UCSD-AML1 (cell line): ENCODE results near the gene PTPN14.
A peak's percentile ranks its signal among the peaks of the same experiment; 100 is the strongest.

ENCODE experiments used
- DNase-seq: peaks from one replicate; lab custom pipeline; 2025; ENCODE audit not compliant: unreplicated experiment; lab: John Stamatoyannopoulos, UW

Gene PTPN14

GRCh38 chr1:214379236-214379970 lies 172.0 kb downstream of the PTPN14 start:
- DNase-seq = no peak

- DNase-seq = no peak
Observed at GRCh38 chr1:214378492-214378891, 172.9 kb downstream of the PTPN14 start.

GRCh38 chr1:214377886-214378285 lies 173.5 kb downstream of the PTPN14 start:
- DNase-seq = no peak

- DNase-seq = no peak
Observed at GRCh38 chr1:214377485-214377884, 173.9 kb downstream of the PTPN14 start.

GRCh38 chr1:214372092-214372491 lies 179.3 kb downstream of the PTPN14 start:
- no peak for DNase-seq

- DNase-seq = no peak
Observed at GRCh38 chr1:214370615-214371014, 180.8 kb downstream of the PTPN14 start.

- no peak for DNase-seq
Observed at GRCh38 chr1:214369364-214369763, 182.0 kb downstream of the PTPN14 start.

GRCh38 chr1:214367841-214368240 lies 183.6 kb downstream of the PTPN14 start:
- no peak for DNase-seq

GRCh38 chr1:214364786-214365295 lies 186.6 kb downstream of the PTPN14 start:
- DNase-seq = no peak

- no peak for DNase-seq
Observed at GRCh38 chr1:214364386-214364785, 187.0 kb downstream of the PTPN14 start.

- no peak for DNase-seq
Observed at GRCh38 chr1:214363386-214363785, 188.0 kb downstream of the PTPN14 start.

GRCh38 chr1:214362188-214362882 lies 189.1 kb downstream of the PTPN14 start:
- peak; percentile 13 for DNase-seq

- DNase-seq = no peak
Observed at GRCh38 chr1:214361636-214362035, 189.8 kb downstream of the PTPN14 start.

GRCh38 chr1:214360525-214361164 lies 190.8 kb downstream of the PTPN14 start:
- no peak for DNase-seq

- DNase-seq = no peak
Observed at GRCh38 chr1:214360116-214360515, 191.3 kb downstream of the PTPN14 start.

- no peak for DNase-seq
Observed at GRCh38 chr1:214354440-214355148, 196.8 kb downstream of the PTPN14 start.

GRCh38 chr1:214352838-214353237 lies 198.6 kb downstream of the PTPN14 start:
- no peak for DNase-seq

GRCh38 chr1:214351551-214352277 lies 199.7 kb downstream of the PTPN14 start:
- no peak for DNase-seq

GRCh38 chr1:214349781-214350180 lies 201.6 kb downstream of the PTPN14 start:
- DNase-seq = no peak

- DNase-seq = no peak
Observed at GRCh38 chr1:214349008-214349407, 202.4 kb downstream of the PTPN14 start.

GRCh38 chr1:214344897-214345296 lies 206.5 kb downstream of the PTPN14 start:
- DNase-seq = no peak
